ENCODE results near the gene PIN1. TPM values are rescaled to one million over a fixed set of nuclear protein-coding genes. Genes with fewer than 3 reads are reported as not detected.

PIN1 gene
- total and polyA plus RNA-seq, 3 donors from 2014 or later, result 209 to 232 (median 228) TPM

DNA sequence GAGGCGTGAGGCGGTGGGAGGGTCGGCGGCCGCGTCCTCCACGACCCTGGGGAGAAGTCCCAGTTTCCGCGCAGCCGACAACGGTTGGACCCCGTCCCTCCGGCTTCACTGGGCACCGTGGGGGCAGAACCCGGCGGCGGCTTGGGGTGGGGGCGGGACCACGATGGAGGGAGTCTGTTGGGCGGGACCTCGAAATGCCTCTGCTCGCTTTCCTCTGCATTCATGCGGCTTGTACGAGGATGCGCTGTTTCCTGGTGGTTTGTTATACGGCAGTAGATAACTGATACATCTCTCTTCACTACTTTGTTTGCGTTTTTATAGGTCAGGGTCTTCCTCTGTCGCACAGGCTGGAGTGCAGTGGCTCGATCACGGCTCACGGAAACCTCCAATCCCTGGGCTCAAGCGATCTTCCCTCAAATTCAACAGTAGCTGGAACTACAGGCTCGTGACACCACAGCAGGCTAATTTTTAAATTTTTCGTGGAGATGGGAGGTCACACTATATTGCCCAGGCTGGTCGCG is 42.0 kb upstream of the PIN1 start:
- TF ChIP-seq POLR2A (IDR thresholded peaks at IDR 0.05), result no peak
- TF ChIP-seq, protein P1, sequence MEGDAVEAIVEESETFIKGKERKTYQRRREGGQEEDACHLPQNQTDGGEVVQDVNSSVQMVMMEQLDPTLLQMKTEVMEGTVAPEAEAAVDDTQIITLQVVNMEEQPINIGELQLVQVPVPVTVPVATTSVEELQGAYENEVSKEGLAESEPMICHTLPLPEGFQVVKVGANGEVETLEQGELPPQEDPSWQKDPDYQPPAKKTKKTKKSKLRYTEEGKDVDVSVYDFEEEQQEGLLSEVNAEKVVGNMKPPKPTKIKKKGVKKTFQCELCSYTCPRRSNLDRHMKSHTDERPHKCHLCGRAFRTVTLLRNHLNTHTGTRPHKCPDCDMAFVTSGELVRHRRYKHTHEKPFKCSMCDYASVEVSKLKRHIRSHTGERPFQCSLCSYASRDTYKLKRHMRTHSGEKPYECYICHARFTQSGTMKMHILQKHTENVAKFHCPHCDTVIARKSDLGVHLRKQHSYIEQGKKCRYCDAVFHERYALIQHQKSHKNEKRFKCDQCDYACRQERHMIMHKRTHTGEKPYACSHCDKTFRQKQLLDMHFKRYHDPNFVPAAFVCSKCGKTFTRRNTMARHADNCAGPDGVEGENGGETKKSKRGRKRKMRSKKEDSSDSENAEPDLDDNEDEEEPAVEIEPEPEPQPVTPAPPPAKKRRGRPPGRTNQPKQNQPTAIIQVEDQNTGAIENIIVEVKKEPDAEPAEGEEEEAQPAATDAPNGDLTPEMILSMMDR (IDR thresholded peaks at IDR 0.05), result no peak
- H3K27me3 ChIP-seq, result no peaks in the 10 kb centered on the region
- H3K9me3 ChIP-seq, result no peaks in the 10 kb centered on the region
- peaks cover 23% of the 10 kb centered on the region for H3K4me1 ChIP-seq
- peak overlapping the region; percentile 88 to 95 for H3K27ac ChIP-seq
- intact Hi-C loops (cut with DNase I; ENCODE audit: low total_unique reads), result no loop called here
- H3K4me3 ChIP-seq, result peak overlapping the region; percentile 65 to 72
- 18 to 31% methylated on average over 12 to 30 of the region's 36 CpGs for WGBS, 2 donors
- DNase-seq, result peak; percentile 65
- no peaks in the 10 kb centered on the region for H3K36me3 ChIP-seq (ENCODE audit: low read depth, missing control alignments)

- TF ChIP-seq POLR2A (IDR thresholded peaks at IDR 0.05), result no peak
- TF ChIP-seq, protein P1 (IDR thresholded peaks at IDR 0.05), result peak; percentile 64 to 82 (median 77)
- no peaks in the 10 kb centered on the region for H3K36me3 ChIP-seq (ENCODE audit: low read depth, missing control alignments)
- H3K27me3 ChIP-seq, result no peaks in the 10 kb centered on the region
- WGBS, 2 donors, result 59 to 61% methylated on average over 6 of the region's 6 CpGs
- H3K9me3 ChIP-seq, result no peaks in the 10 kb centered on the region
- peak; percentile 93 for DNase-seq
- H3K4me1 ChIP-seq, result peaks cover 3% of the 10 kb centered on the region
- intact Hi-C loops (cut with DNase I; ENCODE audit: low total_unique reads), result no loop called here
- no peak overlapping the region for H3K27ac ChIP-seq
- H3K4me3 ChIP-seq, result no peak overlapping the region
These were observed 38.9 kb upstream of the PIN1 start for GRCh38 chr19:9796113-9796773.

- no peak for TF ChIP-seq POLR2A (IDR thresholded peaks at IDR 0.05)
- TF ChIP-seq, protein P1 (IDR thresholded peaks at IDR 0.05), result no peak
- H3K36me3 ChIP-seq (ENCODE audit: low read depth, missing control alignments), result no peaks in the 10 kb centered on the region
- no peak overlapping the region for H3K4me3 ChIP-seq
- H3K27ac ChIP-seq, result no peak overlapping the region
- no peaks in the 10 kb centered on the region for H3K4me1 ChIP-seq
- no peaks in the 10 kb centered on the region for H3K9me3 ChIP-seq
- no peak for DNase-seq
- intact Hi-C loops (cut with DNase I; ENCODE audit: low total_unique reads), result no loop called here
- 87 to 89% methylated on average over 5 of the region's 5 CpGs for WGBS, 2 donors
- H3K27me3 ChIP-seq, result no peaks in the 10 kb centered on the region
These were observed 37.2 kb upstream of the PIN1 start for GRCh38 chr19:9797871-9798270.

DNA sequence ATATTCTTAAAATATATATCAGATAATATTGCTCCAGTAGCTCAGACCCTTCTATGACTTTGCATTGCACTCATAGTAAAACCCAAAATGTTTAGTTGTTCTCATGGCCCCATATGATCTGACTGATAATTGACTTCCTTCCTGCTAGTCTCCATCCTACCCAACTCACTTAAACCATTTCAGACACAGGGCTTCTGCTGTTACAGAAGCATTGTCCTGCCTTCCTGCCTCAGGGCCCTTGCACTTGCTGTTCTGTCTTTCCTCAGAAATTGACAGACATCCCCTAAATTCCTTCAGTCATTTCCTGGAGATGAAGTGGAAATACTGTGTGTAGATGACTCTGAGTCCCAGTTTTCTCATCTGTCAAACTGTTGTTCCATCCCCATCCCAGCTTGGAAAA is 36.0 kb upstream of the PIN1 start:
- Histone ChIP-seq H3K9me3 (no peaks in the 10 kb centered on the region), H3K27ac (no peak overlapping the region), H3K4me3 (no peak overlapping the region), H3K36me3 (ENCODE audit: low read depth, missing control alignments) (no peaks in the 10 kb centered on the region), H3K27me3 (no peaks in the 10 kb centered on the region), H3K4me1 (no peaks in the 10 kb centered on the region)
- TF ChIP-seq, protein P1 (IDR thresholded peaks at IDR 0.05), result no peak
- no peak for TF ChIP-seq POLR2A (IDR thresholded peaks at IDR 0.05)
- intact Hi-C loops (cut with DNase I; ENCODE audit: low total_unique reads), result no loop called here
- DNase-seq, result no peak

GRCh38 chr19:9801976-9802375 is 33.1 kb upstream of the PIN1 start:
- H3K27me3 ChIP-seq, result no peaks in the 10 kb centered on the region
- H3K4me1 ChIP-seq, result no peaks in the 10 kb centered on the region
- peak overlapping the region in 1 of 2 donors; percentile 36 for H3K4me3 ChIP-seq
- H3K36me3 ChIP-seq (ENCODE audit: low read depth, missing control alignments), result no peaks in the 10 kb centered on the region
- peak; percentile 58 for DNase-seq
- WGBS, 2 donors, result 68 to 78% methylated on average over 10 of the region's 10 CpGs
- intact Hi-C loops (cut with DNase I; ENCODE audit: low total_unique reads), result no loop called here
- H3K27ac ChIP-seq, result no peak overlapping the region
- H3K9me3 ChIP-seq, result no peaks in the 10 kb centered on the region
- no peak for TF ChIP-seq POLR2A (IDR thresholded peaks at IDR 0.05)
- TF ChIP-seq, protein P1 (IDR thresholded peaks at IDR 0.05), result no peak
